NCI-H2171 (cell line): ENCODE data around the gene FRRS1.
A peak's percentile ranks its signal among the peaks of the same experiment; 100 is the strongest.
"Not testable (repeated sequence)": the region's sequence is repeated elsewhere in the genome, so short reads cannot be mapped to it uniquely, and the experiment has no call there.

ENCODE experiments used
- DNase-seq: peaks from one replicate; lab custom pipeline; 2025; lab: John Stamatoyannopoulos, UW

The FRRS1 gene

GRCh38 chr1:99766378-99766800, at the start of gene FRRS1:
TSS of gene FRRS1 (minus strand) at chr1:99766635. CDS start at chr1:99748768, 17,867 bp downstream.
- DNase-seq, result peak; percentile 44

GRCh38 chr1:99814373-99814900, 48.0 kb upstream of the FRRS1 start:
- no peak for DNase-seq

- DNase-seq, result no peak
Observed at GRCh38 chr1:99811747-99812146, 45.3 kb upstream of the FRRS1 start.

- DNase-seq, result no peak
Observed at GRCh38 chr1:99811075-99811474, 44.6 kb upstream of the FRRS1 start.

- peak; percentile 54 for DNase-seq
Observed at GRCh38 chr1:99808391-99809115, 42.1 kb upstream of the FRRS1 start.

- DNase-seq, result no peak
Observed at GRCh38 chr1:99806882-99807281, 40.4 kb upstream of the FRRS1 start.

GRCh38 chr1:99801584-99801983, 35.1 kb upstream of the FRRS1 start:
- DNase-seq, result no peak

- not testable (repeated sequence) for DNase-seq
Observed at GRCh38 chr1:99793861-99794260, 27.4 kb upstream of the FRRS1 start.

GRCh38 chr1:99789715-99790114, 23.3 kb upstream of the FRRS1 start:
- no peak for DNase-seq

- no peak for DNase-seq
Observed at GRCh38 chr1:99788896-99789295, 22.5 kb upstream of the FRRS1 start.

- no peak for DNase-seq
Observed at GRCh38 chr1:99786751-99787501, 20.5 kb upstream of the FRRS1 start.

GRCh38 chr1:99784809-99785255, 18.4 kb upstream of the FRRS1 start:
- DNase-seq, result no peak

- DNase-seq, result no peak
Observed at GRCh38 chr1:99784143-99784542, 17.7 kb upstream of the FRRS1 start.

- DNase-seq, result no peak
Observed at GRCh38 chr1:99782920-99783319, 16.5 kb upstream of the FRRS1 start.

- no peak for DNase-seq
Observed at GRCh38 chr1:99782397-99782796, 16.0 kb upstream of the FRRS1 start.

GRCh38 chr1:99781798-99782197, 15.4 kb upstream of the FRRS1 start:
- no peak for DNase-seq

- no peak for DNase-seq
Observed at GRCh38 chr1:99777752-99778151, 11.3 kb upstream of the FRRS1 start.

- DNase-seq, result no peak
Observed at GRCh38 chr1:99776120-99776519, 9.7 kb upstream of the FRRS1 start.

- no peak for DNase-seq
Observed at GRCh38 chr1:99772809-99773208, 6.4 kb upstream of the FRRS1 start.

GRCh38 chr1:99771513-99771918, 5.1 kb upstream of the FRRS1 start:
- DNase-seq, result no peak

GRCh38 chr1:99768524-99769245, 2.2 kb upstream of the FRRS1 start:
- no peak for DNase-seq

- no peak for DNase-seq
Observed at GRCh38 chr1:99768104-99768503, 1.7 kb upstream of the FRRS1 start.
